Brain pericyte (primary cell): ENCODE data around the gene CLMN.
"Not testable (repeated sequence)": the region's sequence is repeated elsewhere in the genome, so short reads cannot be mapped to it uniquely, and the experiment has no call there.

Experiments
- DNase-seq: peaks from one replicate; pipeline ENCODE4 v3.0.0-alpha.2; 2012; ENCODE audit warnings: low read depth, low spot score

Gene CLMN

DNA sequence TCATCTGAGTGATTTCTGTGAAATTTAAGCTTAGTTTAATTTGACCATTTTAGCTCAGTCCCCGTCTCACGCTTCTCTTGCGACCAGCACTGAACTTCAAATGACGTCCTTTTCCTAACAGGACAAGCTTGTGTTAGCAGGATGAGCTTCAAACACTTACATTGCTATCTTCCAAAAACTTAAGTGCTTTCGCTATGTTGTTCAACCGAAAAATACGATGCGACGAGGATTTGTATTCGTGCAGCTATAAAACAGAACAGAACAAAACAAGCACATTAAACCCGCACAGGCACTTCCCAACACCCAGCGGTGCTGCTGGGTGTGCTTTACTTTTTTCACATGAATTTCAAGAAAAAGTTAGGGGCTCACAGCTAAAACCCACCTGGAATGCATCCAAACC is 98.2 kb downstream of the CLMN start:
- no peak for DNase-seq

DNA sequence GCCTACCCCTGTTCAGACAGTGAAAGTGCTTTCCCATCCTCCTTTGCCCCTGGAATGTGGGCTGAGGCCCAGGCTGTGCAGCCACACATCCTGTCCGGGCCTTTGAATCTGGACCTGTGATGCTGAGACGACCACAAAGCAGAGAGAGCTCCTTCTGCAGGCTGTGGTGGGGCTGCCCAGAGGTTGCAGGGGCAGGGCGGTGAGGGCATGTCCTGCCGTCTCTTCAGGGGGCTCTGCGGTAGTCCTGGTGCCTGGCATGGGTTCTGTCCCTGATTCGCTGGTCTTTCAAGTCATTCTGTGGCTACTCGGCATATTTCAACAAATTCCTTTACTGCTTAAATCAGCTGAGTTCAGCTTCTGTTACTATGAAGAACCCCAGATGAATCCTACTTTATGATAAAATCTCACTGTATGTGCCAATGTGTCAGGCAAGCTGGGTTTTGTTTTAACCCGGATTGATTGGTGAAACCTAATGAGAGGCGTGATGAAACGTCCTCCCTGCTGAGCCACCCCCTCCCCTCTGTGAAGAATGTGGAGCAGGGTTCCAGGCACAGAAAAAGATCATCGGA is 99.0 kb downstream of the CLMN start:
- no peak for DNase-seq

DNA sequence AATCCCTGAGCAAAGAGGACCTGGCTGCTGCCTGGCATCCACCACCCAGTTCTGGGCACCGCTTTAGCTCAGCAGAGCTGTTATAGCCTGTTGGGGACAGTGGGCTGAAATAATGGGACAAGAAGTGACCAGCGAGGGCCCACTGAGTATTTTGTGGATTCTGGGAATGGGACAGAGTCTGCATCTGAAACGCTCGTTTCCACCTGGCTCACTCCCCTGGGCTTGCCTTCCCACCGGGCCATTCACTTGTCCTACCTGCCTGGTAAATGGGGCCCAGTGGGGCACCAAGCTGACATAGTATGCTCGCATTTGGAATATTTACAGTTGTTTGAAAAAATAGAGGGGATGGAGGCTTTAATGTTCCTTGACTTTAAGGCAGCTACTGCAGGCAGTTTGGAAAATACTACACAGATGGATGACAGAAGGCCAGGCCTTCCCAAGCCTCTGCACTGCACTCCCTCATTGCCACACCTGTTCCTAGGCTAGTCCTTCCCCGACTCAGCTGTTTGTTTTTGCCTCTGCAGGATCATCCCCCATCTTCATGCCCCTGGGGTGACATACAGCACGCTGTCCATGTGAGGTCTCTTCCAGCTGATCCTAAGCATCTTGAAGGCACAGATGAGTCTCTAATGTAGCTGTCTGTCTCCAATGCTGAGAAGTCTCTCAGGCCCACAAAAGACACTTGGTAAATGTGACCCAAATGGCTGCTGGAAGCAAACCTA is 101.1 kb downstream of the CLMN start:
- DNase-seq: no peak

DNA sequence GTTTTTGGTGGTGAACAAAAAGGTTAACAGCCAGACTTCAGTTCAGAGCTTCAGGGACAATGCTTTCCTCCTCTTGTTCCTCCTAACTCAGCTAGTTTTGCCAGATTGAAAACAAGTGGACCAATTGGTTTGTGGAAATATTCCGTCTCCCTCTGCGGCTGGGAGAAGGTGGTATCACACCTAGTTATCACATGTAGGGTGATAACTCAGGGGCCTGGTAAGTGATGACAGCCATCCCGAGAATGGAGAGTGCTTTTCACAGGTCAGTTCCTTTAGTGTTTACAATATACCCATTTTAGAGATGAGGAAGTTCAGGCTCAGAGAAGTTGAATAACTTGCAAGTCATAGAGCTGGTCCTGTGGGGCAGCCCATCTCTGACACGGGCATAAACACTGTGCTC is 101.7 kb downstream of the CLMN start:
- no peak for DNase-seq

DNA sequence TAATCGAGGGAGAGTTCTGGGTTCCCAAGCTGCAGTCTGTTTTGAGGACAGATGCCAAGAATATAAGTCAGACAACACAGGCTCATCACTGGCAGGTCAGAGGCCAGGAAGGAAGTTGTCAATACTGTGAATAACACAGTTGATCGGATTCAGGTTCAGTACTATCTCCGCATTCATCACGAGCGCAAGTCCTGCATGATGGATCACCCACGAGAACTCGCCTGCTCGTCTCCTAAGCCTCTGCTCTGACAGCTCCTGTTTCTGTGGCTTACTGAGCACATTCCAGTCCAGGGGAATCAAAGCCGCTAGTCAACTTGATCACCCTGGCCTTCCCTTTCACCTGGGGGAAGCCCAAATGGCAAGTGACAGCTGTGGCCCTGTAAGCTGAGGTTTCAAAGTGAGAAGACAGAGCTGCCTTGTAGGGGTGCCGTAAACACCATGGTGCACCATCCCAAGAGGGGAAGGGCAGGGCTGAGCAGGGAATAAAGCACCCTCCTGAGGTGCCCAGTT is 102.3 kb downstream of the CLMN start:
- no peak for DNase-seq

DNA sequence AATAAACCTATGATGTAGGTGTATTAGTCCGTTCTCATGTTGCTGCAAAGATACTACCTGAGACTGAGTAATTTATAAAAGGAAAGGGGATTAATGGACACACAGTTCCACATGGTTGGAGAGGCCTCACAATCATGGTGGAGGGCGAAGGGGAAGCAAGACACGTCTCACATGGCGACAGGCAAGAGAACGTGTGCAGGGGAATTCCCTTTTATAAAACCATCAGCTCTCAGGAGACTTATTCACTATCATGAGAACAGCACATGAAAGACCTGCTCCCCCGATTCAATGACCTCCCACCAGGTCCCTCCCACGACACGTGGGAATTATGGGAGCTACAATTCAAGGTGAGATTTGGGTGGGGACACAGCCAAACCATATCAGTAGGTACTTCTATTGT is 103.7 kb downstream of the CLMN start:
- no peak for DNase-seq

DNA sequence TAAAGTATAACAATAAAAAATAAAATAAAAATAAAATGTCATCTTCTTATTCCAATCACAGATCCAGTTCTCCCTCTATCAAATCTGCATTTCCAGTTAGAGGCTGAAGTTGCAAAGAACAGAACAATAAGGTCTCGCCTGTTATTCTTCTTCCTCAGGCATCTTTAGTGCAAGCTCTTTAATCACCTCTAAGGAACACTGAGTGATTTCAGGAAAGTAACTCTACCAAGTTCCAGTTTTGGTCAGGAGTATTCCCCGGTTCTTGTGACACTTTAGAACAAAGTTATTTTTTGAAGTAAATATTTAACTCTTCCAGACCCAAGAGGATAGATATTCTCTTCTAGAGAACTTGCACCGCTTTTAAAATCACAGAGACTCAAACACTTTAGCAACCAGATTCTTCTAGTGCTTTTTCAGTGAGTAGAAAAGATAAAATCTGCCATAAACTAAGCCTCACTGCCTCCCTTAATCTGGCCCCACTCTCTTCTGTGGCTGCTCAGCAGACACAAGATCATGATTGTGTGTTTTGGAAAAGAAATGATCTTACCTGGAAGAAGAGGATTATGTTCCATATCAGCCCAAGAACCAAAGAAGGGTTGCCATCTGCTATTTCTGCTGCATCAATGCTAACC is 104.5 kb downstream of the CLMN start:
- no peak for DNase-seq

DNA sequence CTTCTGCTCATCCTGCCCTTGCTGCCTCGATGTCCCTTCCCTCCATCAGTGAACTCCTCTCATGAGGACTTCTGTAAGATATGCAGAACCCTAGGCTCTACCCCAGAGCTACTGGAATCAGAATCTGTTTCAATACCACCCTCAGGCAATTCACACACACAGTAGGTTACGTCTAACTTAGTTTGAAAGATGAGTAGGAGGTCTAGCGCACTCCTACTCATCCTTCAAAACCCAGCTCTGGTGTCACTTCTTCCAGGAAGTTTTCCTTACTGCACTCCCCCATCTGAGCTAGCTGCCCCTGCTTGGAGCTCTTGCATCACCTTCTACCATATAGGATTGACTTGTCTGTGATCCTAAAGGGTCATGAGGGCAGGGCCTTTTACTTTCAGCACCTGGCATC is 105.9 kb downstream of the CLMN start:
- DNase-seq: no peak

DNA sequence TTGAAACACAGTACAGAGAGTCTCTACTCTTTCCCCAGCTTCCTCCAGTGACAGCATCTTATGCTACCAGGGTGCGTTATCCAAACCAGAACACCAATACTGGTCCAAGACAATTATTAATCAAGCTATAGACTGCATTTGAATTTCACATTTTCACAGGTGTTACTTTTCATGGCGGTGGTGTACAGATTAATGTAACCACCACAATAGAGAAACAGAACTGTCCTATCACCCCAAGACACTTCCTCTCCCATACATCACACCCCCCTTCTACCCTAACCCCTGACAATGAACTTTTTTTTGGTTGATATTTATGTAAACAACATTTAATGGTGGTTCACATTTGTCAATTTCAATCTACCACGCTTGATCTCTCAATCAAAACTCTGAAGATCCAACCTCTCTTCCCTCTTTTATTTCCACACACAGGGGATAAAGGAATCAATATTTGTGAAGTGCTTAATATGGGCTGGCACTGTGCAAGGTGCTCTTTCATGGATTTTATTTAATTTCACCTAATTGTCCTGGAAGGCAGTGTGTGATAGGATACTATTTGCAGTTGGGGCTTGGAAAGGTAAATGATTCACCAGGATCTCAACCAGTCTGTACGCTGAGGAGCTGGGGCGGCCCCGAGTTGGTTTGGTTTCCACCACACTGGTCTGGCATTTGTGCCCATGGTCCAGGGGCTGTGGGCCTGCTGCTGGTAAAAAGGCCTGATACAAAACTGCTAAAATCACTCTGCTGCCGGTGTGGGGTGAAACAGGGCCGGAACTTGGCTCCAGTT is 107.8 kb downstream of the CLMN start:
- DNase-seq: no peak

DNA sequence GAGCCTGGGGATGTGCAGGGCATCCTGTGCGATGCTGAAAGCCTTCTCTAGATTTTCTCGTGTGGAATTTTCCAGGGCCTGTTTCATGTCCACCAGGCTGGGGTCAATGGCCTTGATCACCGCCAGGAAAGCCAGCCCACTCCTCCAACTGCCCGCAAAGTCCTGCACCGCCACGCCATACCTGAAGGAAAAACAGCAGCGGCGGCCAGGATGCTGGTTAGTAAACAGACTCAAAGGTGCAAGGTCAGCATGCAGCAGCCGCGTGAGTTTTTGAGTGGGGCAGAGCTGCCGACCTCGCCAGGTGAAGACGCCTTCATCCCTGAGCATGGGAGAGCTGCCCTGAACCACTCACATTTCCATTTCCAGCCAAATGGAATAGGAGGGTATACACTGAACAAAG is 109.0 kb downstream of the CLMN start:
- no peak for DNase-seq

DNA sequence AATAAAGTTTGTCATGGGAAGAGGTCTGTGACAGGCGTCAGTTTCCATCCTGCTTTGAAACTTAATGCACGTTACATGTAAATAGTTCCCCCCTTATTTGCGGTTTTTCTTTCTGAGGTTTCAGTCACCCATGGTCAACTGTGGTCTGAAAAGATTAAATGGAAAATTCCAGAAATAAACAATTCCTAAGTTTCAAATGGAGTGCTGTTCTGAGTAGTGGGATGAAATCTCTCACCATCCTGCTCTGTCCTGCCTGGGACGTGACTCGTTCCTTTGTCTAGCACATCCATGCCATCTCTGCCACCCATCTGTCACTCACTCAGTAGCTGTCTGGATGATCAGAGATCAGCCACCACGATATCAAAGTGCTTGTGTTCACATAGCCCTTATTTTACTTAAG is 111.1 kb downstream of the CLMN start:
- DNase-seq: no peak

DNA sequence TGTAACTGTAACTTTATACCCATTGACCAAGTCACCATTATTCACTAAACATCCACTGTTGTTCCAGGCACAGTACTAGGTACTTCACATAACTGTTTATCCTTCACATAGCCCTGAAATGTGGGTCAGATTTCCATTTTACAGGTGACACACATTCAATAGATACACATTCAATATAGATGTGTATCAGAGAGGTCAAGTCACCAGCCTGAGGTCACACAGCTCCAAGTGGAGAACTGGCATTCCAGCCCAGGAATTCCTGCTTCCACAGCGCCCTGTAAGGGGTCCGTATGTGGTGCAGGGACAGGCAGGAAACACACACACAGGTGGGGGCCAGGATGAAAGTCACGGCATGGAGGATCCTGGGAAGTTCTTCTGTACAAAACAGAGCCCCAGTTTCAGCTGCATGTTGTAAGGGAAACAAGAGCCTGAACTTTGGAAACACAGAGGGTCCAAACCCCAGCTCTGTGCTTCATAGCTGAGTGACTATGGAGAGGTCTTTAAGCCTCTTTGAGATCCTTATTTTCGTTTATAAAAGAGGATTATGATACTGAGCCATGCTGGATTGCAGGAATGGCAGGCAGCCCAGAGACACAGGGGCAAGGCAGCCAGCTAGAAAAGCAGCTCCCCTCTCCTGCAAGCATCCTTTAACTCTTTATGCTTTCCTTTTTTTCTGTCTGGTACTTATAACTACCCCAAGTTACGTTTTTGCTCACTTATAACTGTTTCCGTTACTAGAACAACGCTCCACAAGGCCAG is 112.1 kb downstream of the CLMN start:
- DNase-seq: no peak

DNA sequence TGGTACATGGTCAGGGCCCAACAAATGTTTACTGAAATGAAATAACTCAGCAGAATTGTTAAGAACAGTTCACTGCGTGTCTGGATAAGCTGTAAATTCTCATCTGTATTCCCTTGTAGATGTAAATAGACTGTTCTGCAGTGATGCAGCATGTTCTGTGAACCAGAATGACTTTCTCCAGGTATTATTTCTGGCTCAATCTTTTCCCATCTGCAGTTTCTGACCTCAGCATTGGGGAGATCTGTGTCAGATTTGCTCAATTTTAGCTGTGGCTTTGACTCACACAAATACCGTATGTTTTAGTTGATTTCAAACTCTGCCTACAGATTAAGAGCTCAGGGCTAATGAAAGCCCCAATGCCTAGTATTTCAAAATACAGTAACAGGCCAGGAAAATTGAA is 113.2 kb downstream of the CLMN start:
- DNase-seq: no peak

DNA sequence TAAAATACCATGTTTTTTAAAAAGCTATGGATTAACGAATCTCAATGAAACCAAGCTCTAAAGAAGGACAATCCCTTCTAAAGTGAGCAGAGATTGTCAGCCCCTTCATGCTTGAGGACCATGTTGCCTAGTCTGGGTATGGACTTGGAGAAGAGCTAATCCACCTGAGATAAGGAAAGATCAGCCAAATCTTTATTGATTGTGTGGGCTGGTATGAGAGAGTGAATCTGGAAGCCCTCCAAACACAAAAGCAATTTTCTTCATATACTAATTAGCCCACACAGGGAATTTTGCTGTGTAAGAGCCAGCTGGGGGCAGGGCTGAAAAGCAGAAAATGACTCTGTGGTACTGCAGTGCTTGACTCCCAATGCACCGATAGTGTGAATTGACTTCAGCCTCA is 115.0 kb downstream of the CLMN start:
- DNase-seq: no peak

DNA sequence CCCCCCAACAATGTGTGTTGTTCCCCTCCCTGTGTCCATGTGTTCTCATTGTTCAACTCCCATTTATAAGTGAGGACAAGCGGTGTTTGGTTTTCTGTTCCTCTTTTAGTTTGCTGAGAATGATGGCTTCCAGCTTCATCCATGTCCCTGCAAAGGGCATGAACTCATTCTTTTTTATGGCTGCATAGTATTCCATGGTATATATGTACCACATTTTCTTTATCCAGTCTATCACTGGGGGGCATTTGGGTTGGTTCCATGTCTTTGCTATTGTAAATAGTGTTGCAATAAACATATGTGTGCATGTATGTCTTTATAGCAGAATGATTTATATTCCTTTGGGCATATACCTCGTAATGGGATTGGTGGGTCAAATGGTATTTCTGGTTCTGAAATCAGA is 118.0 kb downstream of the CLMN start:
- not testable (repeated sequence) for DNase-seq

DNA sequence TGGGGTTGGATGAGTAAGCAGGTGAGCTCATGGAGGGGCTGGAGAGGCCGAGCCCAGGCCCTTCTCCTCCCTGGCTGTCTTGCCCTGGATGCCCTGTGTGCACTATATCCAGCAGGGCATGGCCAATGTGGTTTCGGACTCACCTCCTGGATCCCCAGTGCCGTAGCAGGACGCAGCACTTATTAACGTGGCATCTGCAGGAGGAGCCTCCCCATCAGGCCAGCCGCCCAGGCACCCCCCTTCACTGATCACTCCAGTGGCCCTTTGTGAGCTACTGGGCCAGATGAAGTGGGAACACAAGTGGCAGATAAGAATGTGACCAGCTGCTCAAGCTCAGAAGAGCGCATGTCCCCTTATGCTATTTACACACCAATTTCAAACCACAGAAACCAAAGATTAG is 119.3 kb downstream of the CLMN start:
- no peak for DNase-seq

DNA sequence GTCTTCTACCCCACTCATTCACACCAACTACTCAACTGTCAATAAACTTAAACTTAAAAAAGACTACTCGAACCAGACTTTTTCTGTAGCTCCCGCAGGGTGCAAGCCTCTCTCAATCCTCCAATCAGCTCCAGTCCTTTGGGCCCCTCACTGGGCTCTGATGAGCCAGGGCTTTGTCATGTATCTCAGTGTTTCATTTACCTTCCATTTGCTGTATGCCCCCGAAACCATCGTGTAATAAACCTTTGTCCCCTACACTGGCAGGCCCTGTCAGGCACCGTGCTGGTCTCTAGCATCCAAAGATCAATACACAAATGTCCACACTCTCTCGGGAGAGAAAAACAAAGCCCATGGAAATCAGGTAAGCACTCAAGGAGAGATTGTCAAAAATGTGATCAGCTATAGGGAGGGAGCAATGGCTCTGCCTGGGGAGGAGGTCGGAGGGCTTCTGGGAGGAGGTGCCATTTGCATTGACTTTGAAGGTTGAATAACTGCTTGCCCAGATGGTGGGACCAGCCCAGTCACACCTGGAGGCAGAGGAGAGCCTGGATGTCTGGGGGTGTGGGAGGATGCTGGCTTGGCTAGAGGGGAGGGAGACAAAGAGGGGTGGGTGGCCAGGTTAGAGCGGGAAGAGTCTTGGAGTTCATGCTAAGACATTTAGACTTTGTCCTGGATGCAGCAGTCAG is 120.3 kb downstream of the CLMN start:
- no peak for DNase-seq

DNA sequence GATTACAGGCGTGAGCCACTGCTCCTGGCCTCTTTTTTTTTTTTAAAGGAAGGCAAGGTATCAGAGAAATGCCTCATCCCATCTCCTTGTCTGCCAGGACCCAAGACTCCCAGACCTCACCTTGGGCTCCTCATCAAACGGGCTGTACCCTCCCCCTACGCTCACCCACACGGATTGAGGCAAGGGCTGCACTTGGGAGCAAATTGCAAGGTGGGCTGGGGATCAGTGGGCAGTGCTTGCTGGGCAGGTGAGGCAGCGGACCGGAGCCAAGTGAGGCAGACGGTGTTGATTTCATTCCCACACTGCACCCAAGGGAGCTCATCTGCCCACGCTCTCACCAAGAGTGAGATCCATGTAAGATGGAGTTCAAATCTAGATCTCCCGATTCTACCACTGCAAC is 121.4 kb downstream of the CLMN start:
- DNase-seq: no peak

DNA sequence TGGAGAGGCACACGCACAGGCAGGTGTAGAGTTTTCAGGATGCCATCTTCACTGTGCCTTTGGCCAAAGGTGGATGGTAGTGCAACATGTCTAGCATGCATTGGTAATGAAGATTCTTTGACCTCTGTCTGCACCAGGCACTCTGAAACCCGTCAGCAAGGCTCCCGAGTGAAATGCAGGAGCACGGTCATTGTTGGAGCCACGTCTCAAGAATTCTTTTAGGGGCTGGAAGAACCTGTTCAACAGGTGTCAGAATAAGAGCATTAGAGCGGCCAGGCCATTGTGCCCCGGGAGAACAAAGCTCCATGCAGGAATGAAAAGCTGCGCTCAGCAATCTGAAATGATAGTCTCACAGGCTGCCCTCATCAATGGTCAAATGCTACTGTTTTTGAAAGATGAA is 122.2 kb downstream of the CLMN start:
- no peak for DNase-seq

DNA sequence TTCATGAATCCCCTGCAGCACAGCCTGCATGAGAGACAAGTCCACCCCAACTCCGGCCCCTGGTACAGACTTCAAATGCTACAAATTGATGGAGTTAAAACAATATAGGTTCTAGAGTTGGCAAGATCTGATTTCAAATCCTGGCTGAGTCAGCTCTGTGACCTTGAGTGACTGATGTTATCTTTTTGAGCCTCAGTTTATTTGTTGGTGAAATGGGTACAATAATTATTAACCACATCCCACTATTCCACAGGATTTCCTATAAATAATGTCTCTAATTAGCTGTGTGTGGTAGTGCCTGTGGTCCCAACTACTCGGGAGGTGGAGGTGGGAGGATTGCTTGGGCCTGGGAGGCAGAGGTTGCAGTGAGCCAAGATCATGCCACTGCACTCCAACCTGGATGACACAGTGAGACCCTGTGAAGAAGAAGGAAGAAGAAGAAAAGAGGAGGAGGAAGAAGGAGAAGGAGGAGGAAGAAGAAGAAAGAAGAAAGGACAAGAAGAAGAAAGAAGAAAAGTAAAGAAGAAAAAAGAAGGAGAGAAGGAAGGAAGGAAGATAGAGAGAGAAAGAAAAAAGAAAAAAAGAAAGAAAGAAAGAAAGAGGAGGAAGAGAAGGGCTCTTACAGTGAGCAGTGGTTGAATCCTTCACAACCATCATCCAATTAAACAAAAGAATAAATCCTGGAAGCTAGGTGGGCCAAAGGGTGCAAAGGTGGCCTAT is 122.7 kb downstream of the CLMN start:
- no peak for DNase-seq
